ENCODE data around the gene OCEL1.

DNA sequence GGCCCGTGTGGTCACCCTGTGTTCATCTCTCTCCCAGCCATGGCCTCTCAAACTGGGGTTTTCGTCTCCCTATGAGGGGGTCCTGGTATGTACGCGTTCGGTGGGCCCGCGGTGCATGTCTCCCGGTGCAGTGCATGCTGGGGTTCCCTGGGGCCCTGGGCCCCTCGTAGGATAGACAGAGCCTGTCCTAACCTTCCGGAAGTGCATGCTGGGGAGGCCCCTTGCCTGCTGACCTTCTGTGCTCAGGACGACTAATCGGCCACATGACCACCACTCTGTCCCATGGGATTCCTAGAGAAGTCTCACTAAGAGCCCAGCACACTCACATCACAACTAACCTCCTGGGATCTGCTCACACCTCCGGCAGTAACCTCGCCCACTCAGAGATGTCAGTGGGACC is 15.7 kb upstream of the OCEL1 start:
- TF ChIP-seq GATA3 (IDR thresholded peaks at IDR 0.05; ENCODE audit: low read depth, low read length) = no peak
- no peak for TF ChIP-seq GATA2 (IDR thresholded peaks at IDR 0.05; ENCODE audit: low read depth, low read length)
